HFFc6 (cell line): ENCODE results near the gene SLC7A11. TPM values are rescaled to one million over a fixed set of nuclear protein-coding genes. Genes with fewer than 3 reads are reported as not detected.

Experiments
- DNase-seq: peaks from one replicate; pipeline ENCODE4 v3.0.0-alpha.2; 2018
- H3K27ac Mint-ChIP-seq: 2 replicates; pipeline ENCODE4 v1.8.0; 2020; ENCODE audit warnings: mild to moderate bottlenecking, mixed read lengths
- H3K27me3 Mint-ChIP-seq: 2 replicates; pipeline ENCODE4 v1.8.0; 2021; ENCODE audit warnings: mild to moderate bottlenecking, moderate library complexity, mixed read lengths; ENCODE audit not compliant: insufficient read depth
- H3K36me3 Mint-ChIP-seq: 2 replicates; pipeline ENCODE4 v1.8.0; 2021; ENCODE audit warnings: low read depth, mixed read lengths
- H3K4me1 Mint-ChIP-seq: 2 replicates; pipeline ENCODE4 v1.8.0; 2020; ENCODE audit warnings: low read depth, mixed read lengths
- H3K4me3 Mint-ChIP-seq: 2 replicates; pipeline ENCODE4 v1.8.0; 2020; ENCODE audit warnings: mild to moderate bottlenecking, moderate library complexity, mixed read lengths
- H3K9me3 Mint-ChIP-seq: 2 replicates; pipeline ENCODE4 v1.8.0; 2020; ENCODE audit warnings: mild to moderate bottlenecking, mixed read lengths
- total RNA-seq, 6 experiments: library from RNA; stranded (reverse); fragmentation: NEBNext Ultra II Directional; extraction: Animal tissue kit (Norgen Biotek cat#: 25700); gene quantifications; 2 replicates in 1 of 6; 3 replicates in 5 of 6; pipeline ENCODE4 v1.2.3, GENCODE V29; 2021
- TF ChIP-seq, protein P1 (sequence below): fragments of 200-600 bp; sonication (generic); IDR thresholded peaks from 2 replicates; pipeline ENCODE4 v1.5.0; 2021; ENCODE audit warnings: antibody characterized with exemption, mild to moderate bottlenecking

Gene SLC7A11
- total RNA-seq, 6 experiments from 2014 or later = 12.0 to 66.1 (median 54.1) TPM

DNA sequence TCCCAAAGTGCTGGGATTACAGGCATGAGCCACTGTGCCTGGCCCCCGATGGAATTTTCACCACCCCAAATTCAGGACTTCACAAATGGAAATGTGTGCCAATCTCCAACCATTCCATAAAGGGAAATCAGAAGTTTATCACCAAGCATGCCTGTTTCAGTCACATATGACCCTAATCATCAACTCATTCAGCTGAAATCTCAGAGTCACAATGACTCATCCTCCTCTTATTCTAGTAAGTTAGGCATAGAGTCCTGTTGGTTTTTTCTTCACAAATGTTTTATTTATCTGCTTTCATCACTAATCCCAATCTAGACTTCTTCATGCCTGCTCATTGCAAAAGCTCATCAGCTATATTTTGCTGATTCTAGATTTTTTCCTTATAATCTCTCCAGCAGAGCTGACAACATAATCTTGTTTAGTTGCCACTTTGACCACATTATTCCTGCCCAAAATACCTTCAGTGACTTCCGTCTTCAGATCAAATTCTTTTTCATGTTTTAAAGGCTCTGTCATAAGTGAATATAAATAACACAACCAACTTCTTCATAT lies 83.3 kb downstream of the SLC7A11 start:
- Mint-ChIP-seq H3K9me3 (no peaks in the 10 kb centered on the region), H3K27me3 (no peaks in the 10 kb centered on the region; the same call in 1 of the 2 replicates), H3K27ac (peak overlapping the region; percentile 63), H3K4me1 (peaks cover 21% of the 10 kb centered on the region), H3K4me3 (peak overlapping the region; percentile 3), H3K36me3 (peaks cover 15% of the 10 kb centered on the region; the same call in 1 of the 2 replicates)
- DNase-seq = peak; percentile 77
- TF ChIP-seq, protein P1, sequence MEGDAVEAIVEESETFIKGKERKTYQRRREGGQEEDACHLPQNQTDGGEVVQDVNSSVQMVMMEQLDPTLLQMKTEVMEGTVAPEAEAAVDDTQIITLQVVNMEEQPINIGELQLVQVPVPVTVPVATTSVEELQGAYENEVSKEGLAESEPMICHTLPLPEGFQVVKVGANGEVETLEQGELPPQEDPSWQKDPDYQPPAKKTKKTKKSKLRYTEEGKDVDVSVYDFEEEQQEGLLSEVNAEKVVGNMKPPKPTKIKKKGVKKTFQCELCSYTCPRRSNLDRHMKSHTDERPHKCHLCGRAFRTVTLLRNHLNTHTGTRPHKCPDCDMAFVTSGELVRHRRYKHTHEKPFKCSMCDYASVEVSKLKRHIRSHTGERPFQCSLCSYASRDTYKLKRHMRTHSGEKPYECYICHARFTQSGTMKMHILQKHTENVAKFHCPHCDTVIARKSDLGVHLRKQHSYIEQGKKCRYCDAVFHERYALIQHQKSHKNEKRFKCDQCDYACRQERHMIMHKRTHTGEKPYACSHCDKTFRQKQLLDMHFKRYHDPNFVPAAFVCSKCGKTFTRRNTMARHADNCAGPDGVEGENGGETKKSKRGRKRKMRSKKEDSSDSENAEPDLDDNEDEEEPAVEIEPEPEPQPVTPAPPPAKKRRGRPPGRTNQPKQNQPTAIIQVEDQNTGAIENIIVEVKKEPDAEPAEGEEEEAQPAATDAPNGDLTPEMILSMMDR = no peak

DNA sequence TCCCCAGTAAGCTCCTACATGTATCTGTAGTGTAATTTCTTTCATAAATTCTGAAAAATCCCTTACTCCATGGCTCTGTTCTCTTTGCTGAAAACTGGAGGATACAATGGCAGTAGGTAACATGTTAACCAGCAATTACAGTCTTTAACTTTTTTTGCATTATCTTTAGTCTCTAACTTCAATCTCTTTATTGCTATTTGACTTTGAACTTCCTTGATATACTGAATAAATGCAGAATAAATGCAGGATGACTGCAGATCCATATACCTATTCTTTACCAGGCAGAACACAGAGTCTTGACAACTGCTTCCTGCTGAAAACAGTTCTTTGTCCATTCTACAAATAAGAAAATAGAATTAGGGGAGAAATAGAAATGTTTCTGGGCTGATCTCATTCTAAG lies 101.3 kb downstream of the SLC7A11 start:
- H3K27me3 Mint-ChIP-seq = no peaks in the 10 kb centered on the region
- peaks cover 9% of the 10 kb centered on the region for H3K4me1 Mint-ChIP-seq
- H3K36me3 Mint-ChIP-seq = no peaks in the 10 kb centered on the region
- TF ChIP-seq, protein P1 = no peak
- no peak for DNase-seq
- no peak overlapping the region for H3K27ac Mint-ChIP-seq
- H3K4me3 Mint-ChIP-seq = no peak overlapping the region
- no peaks in the 10 kb centered on the region for H3K9me3 Mint-ChIP-seq

DNA sequence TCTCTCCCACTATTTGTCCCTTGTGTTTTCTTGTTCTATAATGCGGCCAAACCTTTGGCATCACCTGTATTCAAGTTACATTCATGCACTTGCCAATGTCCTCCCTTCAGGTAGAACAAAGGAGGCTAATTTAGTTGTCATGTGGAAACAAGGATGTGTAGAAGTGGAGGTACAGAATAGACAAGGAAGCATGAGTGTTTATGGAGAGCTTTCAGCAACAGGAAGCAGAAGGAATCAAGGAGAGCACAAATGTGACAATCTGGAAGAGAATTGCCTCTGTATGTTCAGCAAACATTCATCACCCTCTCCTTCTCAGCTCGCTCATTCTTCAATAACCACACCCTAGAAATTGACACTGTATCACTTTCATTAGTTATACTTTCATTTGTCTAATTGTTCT lies 103.4 kb downstream of the SLC7A11 start:
- TF ChIP-seq, protein P1 = no peak
- Mint-ChIP-seq H3K27me3 (no peaks in the 10 kb centered on the region), H3K9me3 (no peaks in the 10 kb centered on the region), H3K4me3 (no peak overlapping the region), H3K4me1 (peaks cover 9% of the 10 kb centered on the region), H3K27ac (no peak overlapping the region), H3K36me3 (no peaks in the 10 kb centered on the region)
- no peak for DNase-seq

DNA sequence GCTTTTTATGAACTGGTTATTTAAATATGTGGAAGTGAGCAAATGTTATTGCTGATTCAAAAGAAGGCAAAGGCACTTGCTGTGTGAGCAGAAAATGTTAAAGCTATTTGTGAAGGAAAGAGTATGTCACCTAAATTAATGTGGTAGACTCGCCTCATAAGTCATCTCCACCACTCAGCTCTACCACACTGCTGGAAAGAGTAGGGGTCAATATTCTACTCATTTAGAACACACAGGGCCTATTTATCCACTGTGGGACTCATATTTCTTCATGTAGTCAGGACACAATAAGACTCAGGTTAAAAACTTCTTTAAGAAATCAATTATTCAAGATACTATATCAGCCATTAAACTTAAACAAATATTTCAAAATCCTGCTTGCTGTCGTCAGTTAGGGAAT lies 106.5 kb downstream of the SLC7A11 start:
- no peaks in the 10 kb centered on the region for H3K36me3 Mint-ChIP-seq
- H3K27me3 Mint-ChIP-seq = no peaks in the 10 kb centered on the region

DNA sequence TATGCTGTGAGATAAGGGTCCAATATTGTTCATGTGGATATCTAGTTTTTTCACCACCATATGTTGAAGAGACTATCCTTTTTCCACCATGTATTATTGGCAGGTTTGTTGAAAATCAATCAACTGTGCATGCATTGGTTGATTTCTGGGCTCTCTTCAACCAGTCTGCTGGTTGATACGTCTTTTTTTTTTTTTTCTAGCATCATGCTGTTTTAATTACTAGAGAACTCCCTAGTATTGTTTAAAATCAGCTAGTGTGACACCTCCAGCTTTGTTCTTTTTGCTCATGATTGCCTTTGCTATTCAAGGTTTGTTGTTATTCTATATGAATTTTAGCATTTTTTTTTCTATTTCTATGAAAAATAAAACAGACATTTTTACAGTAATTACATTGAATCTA lies 123.9 kb downstream of the SLC7A11 start:
- H3K4me3 Mint-ChIP-seq = no peak overlapping the region
- no peak overlapping the region for H3K27ac Mint-ChIP-seq
- peaks cover 1% of the 10 kb centered on the region; the same call in 1 of the 2 replicates for H3K27me3 Mint-ChIP-seq
- no peak for DNase-seq
- TF ChIP-seq, protein P1 = no peak
- H3K9me3 Mint-ChIP-seq = no peaks in the 10 kb centered on the region
- no peaks in the 10 kb centered on the region for H3K36me3 Mint-ChIP-seq
- peaks cover 6% of the 10 kb centered on the region for H3K4me1 Mint-ChIP-seq

More for the DNA sequence above, 106.5 kb downstream of the SLC7A11 start:
- Mint-ChIP-seq H3K9me3 (peaks cover 9% of the 10 kb centered on the region; the same call in 1 of the 2 replicates), H3K4me1 (no peaks in the 10 kb centered on the region), H3K27ac (no peak overlapping the region), H3K4me3 (no peak overlapping the region)
- DNase-seq = no peak
- TF ChIP-seq, protein P1 = no peak
